ENCODE results near the gene HK1. TPM values are rescaled to one million over a fixed set of nuclear protein-coding genes. Genes with fewer than 3 reads are reported as not detected.
"Not testable (repeated sequence)": the region's sequence is repeated elsewhere in the genome, so short reads cannot be mapped to it uniquely, and the experiment has no call there.

Gene HK1
- polyA plus RNA-seq, 1 donor: 28.6 TPM

DNA sequence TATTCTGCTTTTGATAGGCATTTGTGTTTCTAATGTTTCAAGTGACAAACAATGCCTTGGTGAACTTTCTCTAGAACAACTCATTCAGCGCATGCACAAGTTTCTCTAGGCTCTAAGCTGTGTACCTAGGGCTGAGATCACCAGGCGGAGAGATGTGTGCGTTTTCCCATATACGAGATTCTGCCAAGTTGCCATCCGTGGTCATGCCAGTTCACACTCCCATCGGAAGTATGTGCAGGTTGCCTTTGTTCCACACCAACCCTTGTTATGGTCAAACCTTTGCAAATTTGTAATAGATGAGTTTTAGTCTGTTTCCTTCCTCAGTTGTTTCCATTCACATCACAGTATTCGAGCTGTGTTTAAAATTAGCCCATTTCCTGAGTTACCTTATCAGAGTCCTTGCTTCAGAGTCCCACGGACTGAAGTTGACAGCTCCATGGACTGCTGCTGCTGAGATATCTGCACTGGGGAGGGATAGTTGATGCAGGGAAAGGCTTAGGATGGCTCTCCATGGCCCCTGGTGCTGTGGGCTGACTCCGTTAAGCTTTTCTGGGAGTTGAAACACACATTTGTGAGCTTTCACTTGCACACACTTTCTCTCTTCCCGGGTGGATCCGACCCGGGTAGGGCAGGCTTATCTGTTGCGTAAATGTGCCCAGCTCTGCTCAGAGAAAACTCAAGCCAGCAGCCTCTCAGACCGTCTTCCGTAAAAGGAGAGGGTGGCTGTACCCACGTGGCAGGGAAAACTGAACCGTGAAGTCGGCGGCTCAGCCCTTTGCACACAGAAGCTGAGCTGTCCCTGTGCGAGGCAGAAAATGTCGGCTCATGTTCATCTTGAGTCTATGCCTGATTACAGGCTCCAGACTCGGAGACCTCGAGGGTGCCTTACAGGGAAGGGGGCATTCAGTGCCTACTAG is 49.4 kb downstream of the HK1 start:
- no peak for DNase-seq (ENCODE audit: low read depth)

DNA sequence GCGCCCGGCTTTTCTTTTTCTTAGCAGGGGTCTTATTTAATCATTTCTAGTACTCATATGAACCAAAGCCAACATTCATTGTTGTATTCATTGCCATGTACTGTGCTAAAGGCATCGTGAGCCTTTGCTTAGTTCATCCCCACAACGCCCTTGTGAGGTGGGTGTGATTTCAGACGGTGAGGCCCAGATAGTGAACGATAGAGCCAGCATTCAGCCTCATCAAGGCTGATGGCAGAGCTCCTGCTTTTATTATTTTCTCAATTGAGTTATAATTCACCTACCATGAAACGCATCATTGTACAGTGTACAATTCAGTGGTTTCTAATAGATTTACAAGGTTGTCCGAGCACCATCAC is 50.1 kb downstream of the HK1 start:
- DNase-seq (ENCODE audit: low read depth): no peak

- DNase-seq (ENCODE audit: low read depth): not testable (repeated sequence)
Measured at GRCh38 chr10:69328888-69329287, 50.6 kb downstream of the HK1 start.

DNA sequence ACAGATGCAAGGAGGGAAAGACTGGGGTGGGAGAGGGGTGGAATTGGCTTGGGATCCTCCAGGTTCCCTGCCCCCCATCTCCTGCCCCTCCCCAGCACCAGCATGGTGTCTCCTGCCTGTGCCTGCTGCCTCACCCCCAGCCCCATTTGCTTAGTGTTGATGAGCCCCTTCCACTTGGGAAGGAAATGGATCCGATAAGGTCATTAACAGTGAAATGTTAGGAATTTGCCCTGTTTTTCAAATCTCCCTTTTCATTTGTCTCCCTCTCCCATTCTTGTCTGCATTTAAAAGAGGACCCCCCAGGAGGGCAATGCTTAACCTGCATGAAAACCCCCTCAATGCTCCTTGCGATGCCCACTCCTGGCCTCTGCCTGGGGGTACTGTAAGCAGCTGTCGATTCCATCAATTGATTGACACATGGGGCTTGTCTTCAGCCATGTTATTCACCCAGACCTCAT is 51.5 kb downstream of the HK1 start:
- DNase-seq (ENCODE audit: low read depth): no peak

- no peak for DNase-seq (ENCODE audit: low read depth)
Measured at GRCh38 chr10:69331161-69331560, 52.9 kb downstream of the HK1 start.

DNA sequence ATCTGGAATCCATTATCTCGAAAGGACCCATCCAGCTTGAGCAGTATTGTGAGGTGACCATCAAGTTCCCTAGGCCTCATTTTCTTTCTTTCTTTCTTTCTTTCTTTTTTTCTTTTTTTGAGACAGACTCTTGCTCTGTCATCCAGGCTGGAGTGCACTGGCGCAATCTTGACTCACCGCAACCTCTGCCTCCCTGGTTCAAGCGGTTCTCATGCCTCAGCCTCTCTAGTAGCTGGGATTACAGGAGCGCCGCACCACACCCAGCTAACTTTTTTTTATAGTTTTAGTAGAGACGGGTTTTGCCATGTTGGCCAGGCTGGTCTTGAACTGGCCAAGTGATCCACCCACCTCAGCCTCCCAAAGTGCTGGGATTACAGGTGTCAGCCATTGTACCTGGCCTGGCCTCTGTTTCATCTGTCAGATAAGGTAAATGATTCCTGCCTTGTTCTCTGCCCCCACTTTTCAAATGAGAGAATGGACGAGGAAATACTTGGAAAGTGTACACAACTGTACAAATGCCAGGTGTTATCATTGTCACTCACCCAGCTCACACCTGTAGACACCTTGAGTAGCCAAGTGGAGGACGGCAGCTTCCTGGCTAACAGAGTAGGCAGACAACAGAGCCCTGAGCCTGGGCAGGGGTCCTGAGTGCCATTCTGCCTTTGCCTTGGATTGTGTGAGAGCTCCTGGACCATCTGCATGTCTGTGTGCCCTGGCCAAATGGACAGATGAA is 54.1 kb downstream of the HK1 start:
- DNase-seq (ENCODE audit: low read depth): no peak

- DNase-seq (ENCODE audit: low read depth): no peak
Measured at GRCh38 chr10:69333205-69333604, 54.9 kb downstream of the HK1 start.

GRCh38 chr10:69333865-69334301 is 55.6 kb downstream of the HK1 start:
- DNase-seq (ENCODE audit: low read depth): not testable (repeated sequence)

- DNase-seq (ENCODE audit: low read depth): no peak
Measured at GRCh38 chr10:69334302-69335062, 56.2 kb downstream of the HK1 start.

DNA sequence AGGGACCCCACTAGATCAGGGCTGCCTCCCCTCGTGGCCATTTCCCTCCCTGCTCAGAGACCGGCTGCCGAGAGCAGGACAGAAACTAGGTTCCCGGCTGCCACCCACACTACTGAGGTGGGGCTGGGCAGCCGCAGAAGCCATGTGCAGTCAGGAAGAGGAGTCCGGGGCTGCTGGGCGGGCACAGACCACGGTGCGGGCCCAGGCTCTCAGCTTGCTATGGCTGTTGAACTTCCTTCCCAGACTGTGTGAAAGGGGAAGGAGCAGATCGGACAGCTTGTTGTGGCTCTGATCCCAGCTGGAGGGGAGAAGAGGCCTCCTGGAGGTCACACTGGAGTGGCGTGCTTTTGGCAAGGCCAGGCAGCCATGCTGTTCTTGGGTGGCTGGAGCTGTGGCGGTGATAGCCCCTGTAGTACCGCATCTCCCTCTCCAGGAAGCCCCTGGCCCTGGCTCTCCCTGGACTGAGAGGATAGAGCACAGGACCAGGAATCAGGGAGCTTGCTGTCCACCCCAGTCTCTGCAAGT is 56.8 kb downstream of the HK1 start:
- no peak for DNase-seq (ENCODE audit: low read depth)

DNA sequence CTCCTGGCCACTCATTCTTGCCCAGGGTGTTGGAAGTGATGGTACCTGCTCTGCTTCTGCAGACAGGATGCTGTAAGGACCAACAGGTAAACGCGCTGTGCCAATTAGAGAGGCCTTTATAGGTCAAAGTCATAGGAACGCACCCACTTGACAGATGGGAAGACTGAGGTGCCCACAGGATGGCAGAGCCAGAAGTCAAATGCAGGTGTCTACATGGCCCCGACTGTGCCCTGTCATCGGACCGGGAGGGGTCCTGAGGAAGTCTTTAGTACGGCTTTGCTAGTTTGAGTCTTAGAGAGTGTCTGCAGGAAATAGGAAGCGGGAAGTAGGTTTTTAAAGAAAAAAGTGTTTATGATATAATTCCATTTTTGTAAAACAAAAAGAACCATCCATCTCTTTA is 57.3 kb downstream of the HK1 start:
- DNase-seq (ENCODE audit: low read depth): no peak

GRCh38 chr10:69336952-69337295 is 58.6 kb downstream of the HK1 start:
- no peak for DNase-seq (ENCODE audit: low read depth)

- no peak for DNase-seq (ENCODE audit: low read depth)
Measured at GRCh38 chr10:69337296-69338132, 59.2 kb downstream of the HK1 start.

- no peak for DNase-seq (ENCODE audit: low read depth)
Measured at GRCh38 chr10:69338133-69338456, 59.8 kb downstream of the HK1 start.

DNA sequence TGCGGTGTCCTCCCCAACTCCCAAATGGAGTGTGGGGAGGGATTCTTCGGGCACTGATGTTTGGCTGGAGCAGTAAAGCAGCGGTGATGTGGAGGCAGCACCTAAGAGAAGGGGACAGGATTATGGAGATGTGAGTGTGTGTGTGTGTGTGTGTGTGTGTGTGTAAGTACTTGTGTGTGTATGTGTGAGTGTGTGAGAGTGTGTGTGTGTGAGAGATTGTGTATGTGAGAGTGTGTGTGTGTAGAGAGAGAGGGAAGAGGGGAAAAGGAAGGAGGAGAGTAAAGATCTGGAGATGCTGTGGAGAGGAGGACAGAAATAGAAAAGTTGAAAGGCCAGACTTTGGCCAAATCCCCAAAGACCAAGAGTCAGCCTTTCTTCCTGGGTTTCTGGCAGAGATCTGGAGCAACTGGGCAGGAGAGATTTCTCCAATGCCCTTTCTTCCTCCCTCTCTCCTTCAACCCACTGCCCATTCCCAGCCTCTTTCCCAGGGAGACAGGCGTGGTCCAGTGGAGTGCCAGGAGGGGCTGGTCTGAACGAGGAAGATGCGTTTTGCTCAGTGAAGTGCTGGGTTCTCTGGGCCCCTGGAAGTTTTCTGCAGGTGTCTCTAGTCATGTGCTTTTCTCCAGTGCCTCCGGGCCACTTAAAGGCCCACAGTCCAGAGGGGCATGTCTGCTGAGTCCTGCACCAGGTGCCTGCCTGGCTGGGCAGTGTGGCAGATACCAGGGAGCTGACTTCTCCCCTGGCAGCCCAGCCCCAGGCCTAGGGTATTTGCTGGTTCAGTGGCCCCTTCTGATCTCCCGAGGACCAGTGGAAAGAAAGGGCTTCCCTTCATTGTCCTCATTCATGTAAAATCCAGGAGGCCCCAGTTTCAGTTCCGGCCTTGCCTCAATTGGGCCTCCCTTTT is 60.5 kb downstream of the HK1 start:
- no peak for DNase-seq (ENCODE audit: low read depth)

DNA sequence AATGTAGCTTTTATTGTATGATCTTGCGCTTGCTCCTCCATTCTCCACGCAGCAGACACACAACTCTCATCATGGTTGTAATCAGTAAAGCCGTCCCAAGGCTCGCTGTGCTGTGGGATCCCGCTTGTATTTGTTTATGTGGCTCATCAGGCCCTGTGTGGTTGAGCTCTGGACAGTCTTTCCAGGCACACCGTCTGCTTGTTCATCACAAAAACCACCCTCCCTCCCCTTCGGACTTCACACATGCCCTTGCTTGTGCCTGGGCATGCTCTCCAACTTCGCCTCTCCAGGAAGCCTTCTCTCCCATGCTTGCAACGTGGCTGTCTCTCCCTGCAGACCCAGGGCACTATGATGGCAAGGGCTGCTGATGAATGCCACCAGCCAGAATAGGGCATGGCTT is 62.4 kb downstream of the HK1 start:
- DNase-seq (ENCODE audit: low read depth): no peak

DNA sequence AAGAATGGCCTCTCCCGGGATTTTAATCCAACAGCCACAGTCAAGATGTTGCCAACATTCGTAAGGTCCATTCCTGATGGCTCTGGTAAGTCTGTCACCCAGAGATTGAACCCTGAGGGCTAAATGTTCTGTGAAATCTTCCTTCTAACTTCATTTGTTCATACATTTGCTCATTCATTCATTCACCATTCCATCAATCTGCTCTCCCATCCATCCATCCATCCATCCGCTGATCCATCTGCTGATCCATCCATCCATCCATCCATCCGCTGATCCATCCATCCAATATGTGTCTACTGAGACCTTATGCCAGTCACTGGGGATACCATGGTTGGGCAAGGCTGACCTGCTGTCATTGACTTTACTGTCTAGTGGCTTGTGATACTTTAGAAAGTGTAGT is 65.6 kb downstream of the HK1 start:
- DNase-seq (ENCODE audit: low read depth): no peak

- DNase-seq (ENCODE audit: low read depth): no peak
Measured at GRCh38 chr10:69344591-69345252, 66.4 kb downstream of the HK1 start.

DNA sequence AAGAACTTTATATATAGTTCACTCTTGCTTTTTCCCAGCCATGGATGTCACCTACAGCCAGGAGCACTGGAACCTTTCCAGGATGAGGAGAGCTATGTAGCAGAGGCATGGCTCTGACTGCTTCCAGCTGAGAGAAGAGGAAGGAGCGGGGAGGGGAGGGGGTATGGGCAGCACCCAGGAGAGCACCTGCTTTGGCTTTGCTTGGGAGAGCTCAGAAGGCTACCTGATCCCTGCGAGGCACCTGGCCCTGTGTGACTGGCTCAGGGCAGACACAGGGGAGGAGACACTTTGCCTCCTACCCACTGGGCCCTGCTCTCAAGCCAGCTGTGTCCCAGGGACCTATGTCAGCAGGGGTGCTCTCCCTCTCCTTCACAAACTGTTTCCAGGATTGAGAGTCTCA is 67.1 kb downstream of the HK1 start:
- DNase-seq (ENCODE audit: low read depth): no peak
